Neural progenitor cell (in vitro differentiated cells): ENCODE data around the gene DDX21. TPM values are rescaled to one million over a fixed set of nuclear protein-coding genes. Genes with fewer than 3 reads are reported as not detected.

ENCODE experiments used
- DNase-seq: peaks from one replicate; pipeline ENCODE4 v3.0.0-alpha.2; 2016; ENCODE audit warnings: low spot score
- H2AFZ ChIP-seq: fragments of 200-600 bp; sonication (generic); replicated peaks from 2 replicates; pipeline ENCODE4 v1.6.1; 2016; ENCODE audit warnings: antibody characterized with exemption
- H3F3A ChIP-seq: fragments of 200-600 bp; sonication (generic); 2 replicates; pipeline ENCODE4 v1.6.1; 2016; ENCODE audit warnings: antibody characterized with exemption, low read depth
- H3K27ac ChIP-seq: fragments of 200-600 bp; sonication (generic); 2 replicates; pipeline ENCODE4 v1.5.1; 2016; ENCODE audit warnings: mild to moderate bottlenecking
- H3K27me3 ChIP-seq: fragments of 200-600 bp; sonication (generic); 2 replicates; pipeline ENCODE4 v1.6.1; 2016; ENCODE audit warnings: mild to moderate bottlenecking, moderate library complexity
- H3K36me3 ChIP-seq: fragments of 200-600 bp; sonication (generic); 2 replicates; pipeline ENCODE4 v1.5.1; 2016
- H3K4me1 ChIP-seq: fragments of 200-600 bp; sonication (generic); 2 replicates; pipeline ENCODE4 v1.6.1; 2016; ENCODE audit warnings: mixed run types
- H3K4me2 ChIP-seq: fragments of 200-600 bp; sonication (generic); 2 replicates; pipeline ENCODE4 v1.6.1; 2016
- H3K4me3 ChIP-seq: fragments of 200-600 bp; sonication (generic); 2 replicates; pipeline ENCODE4 v1.5.1; 2016
- H3K79me2 ChIP-seq: fragments of 200-600 bp; sonication (generic); 2 replicates; pipeline ENCODE4 v1.6.1; 2016; ENCODE audit warnings: low read depth
- H3K9ac ChIP-seq: fragments of 200-600 bp; sonication (generic); 2 replicates; pipeline ENCODE4 v1.6.1; 2016
- H3K9me3 ChIP-seq: fragments of 200-600 bp; sonication (generic); 2 replicates; pipeline ENCODE4 v1.5.1; 2016; ENCODE audit warnings: low read depth
- H4K20me1 ChIP-seq: fragments of 200-600 bp; sonication (generic); 2 replicates; pipeline ENCODE4 v1.6.1; 2016; ENCODE audit warnings: low read depth
- H3K27ac Mint-ChIP-seq: 3 replicates; pipeline ENCODE4 v1.8.0; 2021; ENCODE audit warnings: mixed read lengths
- H3K27me3 Mint-ChIP-seq: 2 replicates; pipeline ENCODE4 v1.8.0; 2022; ENCODE audit warnings: low read depth, mild to moderate bottlenecking, inconsistent platforms, moderate library complexity, mixed read lengths; ENCODE audit not compliant: insufficient read depth
- H3K36me3 Mint-ChIP-seq: 3 replicates; pipeline ENCODE4 v1.8.0; 2021; ENCODE audit warnings: mixed read lengths
- H3K4me1 Mint-ChIP-seq: 3 replicates; pipeline ENCODE4 v1.8.0; 2021; ENCODE audit warnings: mixed read lengths
- H3K4me3 Mint-ChIP-seq: 3 replicates; pipeline ENCODE4 v1.8.0; 2021; ENCODE audit warnings: mild to moderate bottlenecking, moderate library complexity, mixed read lengths
- H3K9me3 Mint-ChIP-seq: 3 replicates; pipeline ENCODE4 v1.8.0; 2020; ENCODE audit warnings: mixed read lengths
- CTCF ChIP-seq: fragments of 200-600 bp; sonication (generic); IDR thresholded peaks from 2 replicates; pipeline ENCODE4 v1.5.1; 2017; ENCODE audit warnings: antibody characterized with exemption, mild to moderate bottlenecking
- EZH2 ChIP-seq: fragments of 200-600 bp; sonication (generic); IDR thresholded peaks from 2 replicates; pipeline ENCODE4 v1.6.1; 2017; ENCODE audit warnings: antibody characterized with exemption, mild to moderate bottlenecking, moderate library complexity
- EZH2phosphoT487 ChIP-seq: fragments of 200-600 bp; sonication (generic); IDR thresholded peaks from 2 replicates; pipeline ENCODE4 v1.6.1; 2017; ENCODE audit warnings: antibody characterized with exemption
- total RNA-seq: library from RNA; depleted of rRNA; stranded (reverse); fragments of >200 nt; gene quantifications from 2 replicates; pipeline ENCODE4 v1.2.3, GENCODE V29; 2015; ENCODE audit warnings: low replicate concordance

The DDX21 gene
- total RNA-seq, 1 donor from 2014 or later = 69.9 TPM

GRCh38 chr10:68950598-68950997 lies 5.4 kb upstream of the DDX21 start:
- Histone ChIP-seq H3K9me3 (no peaks in the 10 kb centered on the region), H3F3A (peaks cover 16% of the 10 kb centered on the region), H3K27me3 (no peaks in the 10 kb centered on the region), H3K27ac (no peak overlapping the region), H2AFZ (no peak overlapping the region), H3K79me2 (peaks cover 7% of the 10 kb centered on the region), H3K4me3 (no peak overlapping the region), H3K36me3 (peaks cover 10% of the 10 kb centered on the region), H3K4me1 (no peaks in the 10 kb centered on the region), H3K4me2 (no peak overlapping the region), H4K20me1 (no peaks in the 10 kb centered on the region), H3K9ac (no peak overlapping the region)
- DNase-seq = no peak
- TF ChIP-seq EZH2phosphoT487 (no peak), EZH2 (no peak), CTCF (no peak)
- Mint-ChIP-seq H3K4me1 (no peaks in the 10 kb centered on the region), H3K4me3 (no peak overlapping the region), H3K36me3 (peaks cover 5% of the 10 kb centered on the region), H3K9me3 (no peaks in the 10 kb centered on the region), H3K27ac (no peak overlapping the region), H3K27me3 (no peaks in the 10 kb centered on the region)

GRCh38 chr10:68954904-68955303 lies 1.1 kb upstream of the DDX21 start:
- peak overlapping the region; percentile 81 for H3K27ac ChIP-seq
- peaks cover 33% of the 10 kb centered on the region for H4K20me1 ChIP-seq
- Mint-ChIP-seq H3K27me3 (peaks cover 2% of the 10 kb centered on the region), H3K4me3 (peak overlapping the region; percentile 100), H3K4me1 (peaks cover 11% of the 10 kb centered on the region), H3K36me3 (peaks cover under 1% of the 10 kb centered on the region), H3K27ac (no peak overlapping the region), H3K9me3 (no peaks in the 10 kb centered on the region)
- H3K4me1 ChIP-seq = peaks cover 8% of the 10 kb centered on the region
- H2AFZ ChIP-seq = no peak overlapping the region
- no peaks in the 10 kb centered on the region for H3K9me3 ChIP-seq
- peak overlapping the region; percentile 90 for H3K4me2 ChIP-seq
- H3K9ac ChIP-seq = no peak overlapping the region
- no peak for TF ChIP-seq CTCF
- TF ChIP-seq EZH2 = no peak
- TF ChIP-seq EZH2phosphoT487 = no peak
- no peaks in the 10 kb centered on the region for H3K27me3 ChIP-seq
- H3F3A ChIP-seq = peaks cover 21% of the 10 kb centered on the region
- H3K79me2 ChIP-seq = peaks cover 47% of the 10 kb centered on the region
- H3K4me3 ChIP-seq = peak overlapping the region; percentile 98
- peaks cover 4% of the 10 kb centered on the region for H3K36me3 ChIP-seq
- DNase-seq = no peak

- H3K4me3 Mint-ChIP-seq = peak overlapping the region; percentile 100
- H3F3A ChIP-seq = peaks cover 21% of the 10 kb centered on the region
- H4K20me1 ChIP-seq = peaks cover 33% of the 10 kb centered on the region
- H3K9ac ChIP-seq = peak overlapping the region; percentile 68
- H3K27ac Mint-ChIP-seq = peak overlapping the region; percentile 95
- H3K4me2 ChIP-seq = peak overlapping the region; percentile 90
- no peaks in the 10 kb centered on the region for H3K27me3 ChIP-seq
- H2AFZ ChIP-seq = peak overlapping the region; percentile 97
- no peak for TF ChIP-seq CTCF
- TF ChIP-seq EZH2 = no peak
- no peak for TF ChIP-seq EZH2phosphoT487
- no peaks in the 10 kb centered on the region for H3K9me3 ChIP-seq
- H3K4me1 Mint-ChIP-seq = peaks cover 11% of the 10 kb centered on the region
- H3K4me3 ChIP-seq = peak overlapping the region; percentile 98
- H3K27me3 Mint-ChIP-seq = peaks cover 2% of the 10 kb centered on the region
- H3K36me3 ChIP-seq = peaks cover 8% of the 10 kb centered on the region
- H3K27ac ChIP-seq = peak overlapping the region; percentile 81
- H3K9me3 Mint-ChIP-seq = no peaks in the 10 kb centered on the region
- peak; percentile 54 for DNase-seq
- H3K79me2 ChIP-seq = peaks cover 52% of the 10 kb centered on the region
- peaks cover 3% of the 10 kb centered on the region for H3K36me3 Mint-ChIP-seq
- H3K4me1 ChIP-seq = peaks cover 8% of the 10 kb centered on the region
These were observed 577 bp upstream of the DDX21 start for GRCh38 chr10:68955355-68955831.
